ENCODE results near the gene KCNIP3. TPM values are rescaled to one million over a fixed set of nuclear protein-coding genes. Genes with fewer than 3 reads are reported as not detected.
A peak's percentile ranks its signal among the peaks of the same experiment; 100 is the strongest.

The KCNIP3 gene
- total and polyA plus RNA-seq, 9 of the 15 experiments (the other 6 are each of a cell fraction or from before 2014, with no cell fraction given), result 0.04 TPM; not detected in 8

- TF ChIP-seq ZNF436 (CRISPR knock-in tag; IDR thresholded peaks at IDR 0.05) (no peak), CTCF (IDR thresholded peaks at IDR 0.05 in 2 of 3, conservative IDR thresholded peaks at IDR 0.05 in 1 of 3; ENCODE audit: insufficient read depth in 2 of 3, low read depth in 1 of 3, low read length in 3 of 3) (peak; percentile 80 to 90 (median 86)), SMARCA5 (IDR thresholded peaks at IDR 0.05) (no peak), THRB (CRISPR knock-in tag; conservative IDR thresholded peaks at IDR 0.05) (no peak), LARP7 (IDR thresholded peaks at IDR 0.05) (no peak), ZBTB17 (CRISPR knock-in tag; IDR thresholded peaks at IDR 0.05) (no peak), SRSF9 (IDR thresholded peaks at IDR 0.05; ENCODE audit: borderline replicate concordance, low read depth, low read length) (no peak), ETV6 (IDR thresholded peaks at IDR 0.05; ENCODE audit: borderline replicate concordance in 1 of 2, low read depth in 2 of 2, low read length in 1 of 2) (no peak), ETV6 (CRISPR knock-in tag; IDR thresholded peaks at IDR 0.05; ENCODE audit: borderline replicate concordance) (no peak), KLF16 (IDR thresholded peaks at IDR 0.05) (no peak), SAFB (IDR thresholded peaks at IDR 0.05; ENCODE audit: borderline replicate concordance, low read depth, low read length) (peak; percentile 47; the same call in 1 of the 2 replicates), ZBTB7A (IDR thresholded peaks at IDR 0.05; ENCODE audit: borderline replicate concordance, control insufficient read depth, low read depth, low read length) (peak; percentile 75; the same call in 1 of the 2 replicates)
- TF ChIP-seq, protein P1, sequence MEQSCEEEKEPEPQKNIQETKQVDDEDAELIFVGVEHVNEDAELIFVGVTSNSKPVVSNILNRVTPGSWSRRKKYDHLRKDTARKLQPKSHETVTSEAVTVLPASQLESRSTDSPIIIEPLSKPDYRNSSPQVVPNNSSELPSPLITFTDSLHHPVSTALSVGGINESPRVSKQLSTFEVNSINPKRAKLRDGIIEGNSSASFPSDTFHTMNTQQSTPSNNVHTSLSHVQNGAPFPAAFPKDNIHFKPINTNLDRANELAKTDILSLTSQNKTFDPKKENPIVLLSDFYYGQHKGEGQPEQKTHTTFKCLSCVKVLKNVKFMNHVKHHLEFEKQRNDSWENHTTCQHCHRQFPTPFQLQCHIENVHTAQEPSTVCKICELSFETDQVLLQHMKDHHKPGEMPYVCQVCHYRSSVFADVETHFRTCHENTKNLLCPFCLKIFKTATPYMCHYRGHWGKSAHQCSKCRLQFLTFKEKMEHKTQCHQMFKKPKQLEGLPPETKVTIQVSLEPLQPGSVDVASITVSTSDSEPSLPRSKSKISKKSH (CRISPR knock-in tag; IDR thresholded peaks at IDR 0.05), result no peak
These were observed 48.5 kb downstream of the KCNIP3 start (continued) for GRCh38 chr2:95345563-95346230.

Data from K562 (cell line).